Choroid plexus epithelial cell (primary cell): Measurements from ENCODE around the gene TMEM17.

Experiments
- DNase-seq: peaks from one replicate; pipeline ENCODE4 v3.0.0-alpha.2; 2010; ENCODE audit warnings: low read depth
- H3K4me3 ChIP-seq: 2 replicates; pipeline ENCODE4 v1.5.1; 2011; ENCODE audit warnings: low read depth, mild to moderate bottlenecking, control low read depth, low read length, moderate library complexity
- CTCF ChIP-seq: conservative IDR thresholded peaks from 2 replicates; pipeline ENCODE4 v1.5.1; 2011; ENCODE audit warnings: low read depth, mild to moderate bottlenecking, control low read depth, inconsistent platforms, low read length, moderate library complexity

The TMEM17 gene

GRCh38 chr2:62473246-62473827 is 32.7 kb downstream of the TMEM17 start:
- DNase-seq, result no peak
- TF ChIP-seq CTCF, result no peak
- no peak overlapping the region for H3K4me3 ChIP-seq

DNA sequence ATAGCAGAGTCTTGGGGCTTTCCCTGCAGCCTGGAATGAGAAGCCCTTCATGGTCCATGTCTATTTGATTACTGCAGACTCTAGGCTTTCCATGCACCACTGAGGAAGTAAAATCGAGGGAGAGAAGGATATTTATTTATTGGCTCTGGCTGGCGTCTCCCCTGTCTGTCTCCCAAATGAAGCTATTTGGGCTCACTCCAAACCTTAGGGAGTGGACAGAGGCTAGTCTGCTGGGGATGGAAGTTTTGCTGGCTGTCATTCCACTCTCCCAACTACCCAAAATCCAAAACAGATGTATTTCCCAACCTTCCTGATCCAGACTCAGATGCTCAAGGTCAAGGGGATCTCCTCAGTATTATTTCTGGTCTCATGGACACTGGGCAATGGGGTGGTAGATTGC is 33.7 kb downstream of the TMEM17 start:
- no peak overlapping the region for H3K4me3 ChIP-seq
- no peak for DNase-seq
- no peak for TF ChIP-seq CTCF

DNA sequence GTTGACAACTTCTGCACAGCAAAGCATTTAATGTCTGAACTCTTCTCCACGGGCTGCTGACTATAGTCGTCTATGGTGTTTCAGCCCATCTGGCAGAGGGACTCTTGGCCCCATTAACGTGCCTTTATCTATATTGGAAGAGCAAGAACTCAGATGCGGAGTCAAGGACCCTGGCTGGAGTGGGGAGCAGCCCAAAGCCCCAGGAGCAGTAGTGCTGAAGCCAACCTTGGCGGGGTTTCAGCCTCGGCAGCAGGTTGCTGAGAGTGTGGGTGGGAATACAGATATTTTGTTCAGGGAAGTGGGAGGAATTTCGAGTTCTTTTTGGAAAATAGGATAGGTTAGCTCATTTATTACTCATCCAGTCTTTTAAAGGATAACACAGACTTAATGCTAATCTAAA is 34.2 kb downstream of the TMEM17 start:
- DNase-seq, result no peak
- no peak for TF ChIP-seq CTCF

GRCh38 chr2:62471404-62471803 is 34.6 kb downstream of the TMEM17 start:
- TF ChIP-seq CTCF, result no peak
- DNase-seq, result no peak
- H3K4me3 ChIP-seq, result no peak overlapping the region

More for the DNA sequence above, 34.2 kb downstream of the TMEM17 start:
- no peak overlapping the region for H3K4me3 ChIP-seq

GRCh38 chr2:62469548-62469947 is 36.4 kb downstream of the TMEM17 start:
- no peak for DNase-seq
- H3K4me3 ChIP-seq, result no peak overlapping the region
- no peak for TF ChIP-seq CTCF

- no peak for DNase-seq
- no peak overlapping the region for H3K4me3 ChIP-seq
- TF ChIP-seq CTCF, result no peak
Observed at GRCh38 chr2:62469114-62469513, 36.9 kb downstream of the TMEM17 start.
